H7 (cell line): ENCODE data around the gene GLIS2. TPM values are rescaled to one million over a fixed set of nuclear protein-coding genes. Genes with fewer than 3 reads are reported as not detected.
A peak's percentile ranks its signal among the peaks of the same experiment; 100 is the strongest.

Source experiments
- DNase-seq: peaks from one replicate; pipeline ENCODE4 v3.0.0; 2012
- H3K27me3 ChIP-seq: 2 replicates; pipeline ENCODE4 v1.6.0; 2011; ENCODE audit warnings: mild to moderate bottlenecking, low read length; ENCODE audit not compliant: control insufficient read depth, insufficient read depth
- H3K36me3 ChIP-seq: replicated peaks from 2 replicates; pipeline ENCODE4 v1.5.1; 2011; ENCODE audit warnings: low read length; ENCODE audit not compliant: control insufficient read depth, insufficient read depth
- H3K4me3 ChIP-seq: 2 replicates; pipeline ENCODE4 v1.5.1; 2011; ENCODE audit warnings: low read depth, mild to moderate bottlenecking, control low read depth, low read length, moderate library complexity; ENCODE audit not compliant: insufficient read depth
- total RNA-seq: library from RNA; depleted of rRNA; stranded (reverse); fragments of >200 nt; shearing (Covaris generic); gene quantifications from 2 replicates; pipeline ENCODE4 v1.2.3, GENCODE V29; 2014; rRNA removed

Gene GLIS2
- total RNA-seq, result 1.5 and 2.7 TPM in 2 replicates

GRCh38 chr16:4315186-4316107 is at the start of gene GLIS2:
GLIS2 (plus strand) TSS chr16:4316067; CDS start chr16:4332281, 16,214 bp downstream.
- Histone ChIP-seq H3K27me3 (peaks cover 13% of the 10 kb centered on the region), H3K4me3 (peak within 1 kb of the TSS; percentile 67), H3K36me3 (no peaks in the 10 kb centered on the region)
- DNase-seq, result peak; percentile 98

- H3K4me3 ChIP-seq, result no peak overlapping the region
- H3K27me3 ChIP-seq, result no peaks in the 10 kb centered on the region
- peak; percentile 88 for DNase-seq
- H3K36me3 ChIP-seq, result peaks cover 5% of the 10 kb centered on the region
These were observed 49.5 kb upstream of the GLIS2 start for GRCh38 chr16:4266372-4266771.

DNA sequence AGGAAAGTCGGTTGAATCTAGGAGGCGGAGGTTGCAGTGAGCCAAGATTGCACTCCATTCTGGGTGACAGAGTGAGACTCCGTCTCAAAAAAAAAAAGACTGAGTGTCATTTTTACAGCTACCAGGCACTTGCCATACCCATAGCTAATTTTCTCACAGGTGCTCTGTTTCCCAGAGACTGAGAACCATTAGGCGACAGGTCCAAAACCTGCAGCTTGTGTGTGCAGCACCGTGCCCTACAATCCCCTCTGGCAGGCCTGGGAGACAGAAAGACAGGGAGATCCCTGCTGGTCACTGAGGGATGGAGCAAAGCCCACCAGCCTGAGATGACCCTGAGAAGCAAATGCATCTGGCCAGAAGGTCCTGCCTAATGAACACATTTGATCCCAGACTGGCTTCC is 45.8 kb upstream of the GLIS2 start:
- H3K27me3 ChIP-seq, result no peaks in the 10 kb centered on the region
- no peak overlapping the region for H3K4me3 ChIP-seq
- DNase-seq, result peak; percentile 24
- no peaks in the 10 kb centered on the region; the same call in 1 of the 2 replicates for H3K36me3 ChIP-seq

DNA sequence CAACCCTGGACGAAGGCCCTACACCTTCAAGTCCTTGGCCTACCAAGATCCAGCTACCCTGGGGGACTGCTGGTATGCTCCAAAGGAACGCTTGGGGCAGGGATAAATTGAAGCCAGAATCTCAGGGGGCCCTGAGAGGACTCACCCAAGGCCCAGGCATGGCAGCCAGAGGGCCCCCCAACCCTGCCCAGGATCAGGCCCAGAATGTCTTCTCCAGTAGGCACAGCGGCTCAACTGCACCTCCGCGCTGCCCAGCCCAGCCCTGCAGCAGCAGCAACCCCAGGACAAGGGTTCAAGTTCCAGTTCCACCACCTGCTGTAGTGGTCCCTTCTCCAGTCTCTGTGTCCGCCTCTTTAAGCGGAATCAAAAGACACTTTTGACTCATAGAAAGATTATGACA is 45.3 kb upstream of the GLIS2 start:
- no peaks in the 10 kb centered on the region for H3K27me3 ChIP-seq
- peak overlapping the region; percentile 89; the same call in 1 of the 2 replicates for H3K4me3 ChIP-seq
- peak; percentile 38 for DNase-seq
- no peaks in the 10 kb centered on the region; the same call in 1 of the 2 replicates for H3K36me3 ChIP-seq

- Histone ChIP-seq H3K4me3 (peak overlapping the region; percentile 89), H3K27me3 (no peaks in the 10 kb centered on the region), H3K36me3 (no peaks in the 10 kb centered on the region; the same call in 1 of the 2 replicates)
- DNase-seq, result peak; percentile 94
These were observed 44.4 kb upstream of the GLIS2 start for GRCh38 chr16:4271176-4272113.

DNA sequence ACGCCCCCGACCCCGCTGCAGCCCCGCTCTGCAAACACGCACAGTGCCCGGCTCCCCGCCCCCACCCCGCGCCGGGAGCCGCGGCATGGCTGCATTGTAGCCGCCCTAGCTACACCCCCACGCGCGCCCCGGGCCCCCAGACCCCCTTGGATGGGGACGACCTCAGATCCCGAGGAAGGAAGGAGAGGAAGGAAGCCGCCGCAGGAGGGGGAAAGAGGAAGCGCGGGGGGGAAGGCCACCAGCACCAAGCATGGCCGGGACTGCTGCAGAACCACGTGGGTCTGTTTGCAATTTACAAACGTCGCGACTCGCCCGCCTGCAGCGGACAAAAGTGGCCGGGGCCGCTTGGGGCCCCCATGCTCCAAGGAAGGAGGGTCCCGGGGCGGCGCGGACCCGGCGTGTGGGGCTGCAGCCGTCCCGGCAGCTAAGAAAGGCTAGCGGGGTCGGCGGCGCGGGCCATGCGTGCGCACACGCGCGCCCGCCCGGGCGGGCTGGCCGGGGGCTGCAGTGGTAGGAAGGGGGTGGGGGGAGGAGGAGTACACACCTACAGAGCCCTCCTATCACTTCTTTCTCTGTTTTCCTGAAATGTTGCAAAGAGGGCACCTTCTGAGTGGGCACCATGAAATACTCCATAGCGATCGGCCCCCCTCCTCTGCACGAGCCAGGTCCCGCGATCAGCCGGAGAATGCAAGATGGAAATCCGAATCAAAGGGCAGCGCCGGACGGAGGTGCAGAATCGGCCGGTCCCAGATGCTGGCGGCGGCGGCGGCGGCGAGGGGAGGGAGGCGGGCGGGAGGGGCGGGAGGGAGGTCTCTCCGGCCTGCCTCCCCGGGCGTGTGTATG is 43.5 kb upstream of the GLIS2 start:
- H3K4me3 ChIP-seq, result peak overlapping the region; percentile 89
- no peaks in the 10 kb centered on the region; the same call in 1 of the 2 replicates for H3K36me3 ChIP-seq
- H3K27me3 ChIP-seq, result no peaks in the 10 kb centered on the region
- peak; percentile 90 for DNase-seq

- Histone ChIP-seq H3K4me3 (peak overlapping the region; percentile 89), H3K36me3 (no peaks in the 10 kb centered on the region; the same call in 1 of the 2 replicates), H3K27me3 (no peaks in the 10 kb centered on the region)
- peak; percentile 93 for DNase-seq
These were observed 42.0 kb upstream of the GLIS2 start for GRCh38 chr16:4273858-4274311.

DNA sequence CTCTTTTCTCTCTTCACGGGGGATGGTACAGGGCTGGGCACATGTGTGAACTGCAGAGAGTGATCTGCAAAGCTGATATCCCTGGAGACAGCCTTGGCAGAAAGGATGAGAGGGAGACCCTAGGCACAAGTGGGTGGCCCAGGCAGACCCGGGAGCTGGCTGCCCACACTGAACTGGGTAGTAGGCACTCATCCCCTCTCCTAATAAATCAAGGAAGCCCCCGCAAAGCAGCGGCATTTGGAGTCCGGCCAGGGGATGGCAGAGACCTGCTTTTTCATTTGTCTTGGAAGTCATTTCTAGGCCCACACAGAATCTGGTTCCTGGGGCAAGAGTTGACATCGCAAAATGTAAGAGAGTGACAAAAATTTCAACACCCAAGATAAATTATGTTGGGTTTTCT is 40.0 kb upstream of the GLIS2 start:
- H3K36me3 ChIP-seq, result no peaks in the 10 kb centered on the region
- no peak overlapping the region for H3K4me3 ChIP-seq
- H3K27me3 ChIP-seq, result no peaks in the 10 kb centered on the region
- DNase-seq, result no peak

GRCh38 chr16:4277987-4278513 is 37.8 kb upstream of the GLIS2 start:
- Histone ChIP-seq H3K27me3 (no peaks in the 10 kb centered on the region), H3K4me3 (no peak overlapping the region), H3K36me3 (no peaks in the 10 kb centered on the region)
- DNase-seq, result no peak

- no peak for DNase-seq
- H3K27me3 ChIP-seq, result no peaks in the 10 kb centered on the region; the same call in 1 of the 2 replicates
- no peaks in the 10 kb centered on the region for H3K36me3 ChIP-seq
- H3K4me3 ChIP-seq, result no peak overlapping the region
These were observed 35.2 kb upstream of the GLIS2 start for GRCh38 chr16:4280625-4281024.

DNA sequence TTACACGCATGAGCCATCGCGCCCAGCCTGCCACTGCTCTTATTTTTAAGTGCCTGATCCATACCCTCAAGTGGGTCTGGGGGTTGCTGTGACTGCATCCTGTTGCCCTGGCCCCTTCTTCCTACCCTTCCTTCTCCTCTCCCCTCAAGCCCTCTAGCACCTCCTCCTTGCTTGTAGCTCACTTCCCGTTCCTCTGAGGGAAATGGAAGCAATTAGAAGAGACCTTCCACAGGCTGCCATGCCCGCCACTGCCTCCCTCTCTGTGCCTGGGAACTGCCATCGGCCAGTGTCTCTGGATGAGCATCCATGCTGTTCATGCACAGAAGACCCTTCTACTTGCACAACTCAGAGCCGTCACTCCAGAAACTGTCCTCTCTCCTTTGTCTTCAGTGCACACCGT is 32.4 kb upstream of the GLIS2 start:
- Histone ChIP-seq H3K36me3 (no peaks in the 10 kb centered on the region), H3K27me3 (no peaks in the 10 kb centered on the region; the same call in 1 of the 2 replicates), H3K4me3 (no peak overlapping the region)
- DNase-seq, result no peak

GRCh38 chr16:4283939-4284338 is 31.9 kb upstream of the GLIS2 start:
- no peak overlapping the region for H3K4me3 ChIP-seq
- no peaks in the 10 kb centered on the region for H3K36me3 ChIP-seq
- H3K27me3 ChIP-seq, result no peaks in the 10 kb centered on the region; the same call in 1 of the 2 replicates
- DNase-seq, result no peak

GRCh38 chr16:4285167-4285566 is 30.7 kb upstream of the GLIS2 start:
- Histone ChIP-seq H3K27me3 (no peaks in the 10 kb centered on the region; the same call in 1 of the 2 replicates), H3K36me3 (no peaks in the 10 kb centered on the region), H3K4me3 (no peak overlapping the region)
- peak; percentile 13 for DNase-seq
